Prostate gland (tissue), 2 donors: ENCODE measurements around the gene LAMA3.

Experiments used
- POLR2A ChIP-seq: fragments of 450-650 bp; IDR thresholded peaks from one replicate; pipeline ENCODE4 v1.6.1; 2016; ENCODE audit warnings: antibody characterized with exemption, mild to moderate bottlenecking
- TF ChIP-seq, protein P1 (sequence below), 4 experiments: fragments of 200-600 bp in 2 of 4; fragments of 450-650 bp in 2 of 4; sonication (generic) in 2 of 4; IDR thresholded peaks; 1 replicate in 3 of 4; 2 replicates in 1 of 4; pipeline ENCODE4 v1.5.1; 2016 to 2019; ENCODE audit warnings: antibody characterized with exemption in 4 of 4, mild to moderate bottlenecking in 2 of 4, moderate library complexity in 2 of 4

DNA sequence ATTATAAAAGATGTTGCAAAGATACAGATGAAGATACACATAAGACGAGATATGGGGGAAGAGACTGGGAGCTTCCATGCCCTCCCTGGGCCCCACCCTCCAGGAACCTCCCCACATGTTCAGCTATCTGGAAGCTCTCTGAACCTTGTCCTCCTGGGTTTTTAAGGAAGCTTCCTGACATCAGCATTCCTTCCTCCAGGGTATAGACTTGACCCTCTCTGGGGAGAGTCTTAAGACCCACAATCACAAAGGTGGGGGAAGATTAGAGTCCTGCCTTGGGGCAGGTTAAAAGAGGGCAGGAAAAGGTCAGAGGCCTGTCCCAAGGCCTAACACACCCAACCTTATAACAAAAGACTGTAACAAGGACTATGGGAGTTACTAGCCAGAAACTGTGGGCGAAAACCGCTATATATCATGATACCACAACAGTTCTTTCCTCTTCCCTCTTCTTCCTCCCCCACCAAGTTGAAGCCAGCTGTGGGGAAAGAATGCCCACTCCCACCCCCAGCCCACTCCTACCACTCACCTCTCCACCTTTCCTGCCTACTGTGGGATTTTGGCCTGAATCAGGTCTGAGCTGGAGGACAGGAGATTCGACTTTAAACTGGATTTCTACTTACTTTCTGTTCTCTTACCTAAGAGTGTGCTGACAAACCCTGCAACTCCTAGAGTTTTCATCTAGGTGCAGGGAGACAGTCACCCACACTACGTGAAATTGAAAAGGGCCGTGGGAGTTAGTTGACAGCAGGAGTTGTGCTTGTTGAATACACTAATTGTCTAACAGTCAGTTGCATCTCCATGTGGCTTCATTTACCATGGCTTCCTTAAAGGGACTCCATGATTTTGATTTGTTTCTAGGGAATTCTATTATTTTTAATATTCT is 105.0 kb downstream of the LAMA3 start:
- TF ChIP-seq, protein P1, sequence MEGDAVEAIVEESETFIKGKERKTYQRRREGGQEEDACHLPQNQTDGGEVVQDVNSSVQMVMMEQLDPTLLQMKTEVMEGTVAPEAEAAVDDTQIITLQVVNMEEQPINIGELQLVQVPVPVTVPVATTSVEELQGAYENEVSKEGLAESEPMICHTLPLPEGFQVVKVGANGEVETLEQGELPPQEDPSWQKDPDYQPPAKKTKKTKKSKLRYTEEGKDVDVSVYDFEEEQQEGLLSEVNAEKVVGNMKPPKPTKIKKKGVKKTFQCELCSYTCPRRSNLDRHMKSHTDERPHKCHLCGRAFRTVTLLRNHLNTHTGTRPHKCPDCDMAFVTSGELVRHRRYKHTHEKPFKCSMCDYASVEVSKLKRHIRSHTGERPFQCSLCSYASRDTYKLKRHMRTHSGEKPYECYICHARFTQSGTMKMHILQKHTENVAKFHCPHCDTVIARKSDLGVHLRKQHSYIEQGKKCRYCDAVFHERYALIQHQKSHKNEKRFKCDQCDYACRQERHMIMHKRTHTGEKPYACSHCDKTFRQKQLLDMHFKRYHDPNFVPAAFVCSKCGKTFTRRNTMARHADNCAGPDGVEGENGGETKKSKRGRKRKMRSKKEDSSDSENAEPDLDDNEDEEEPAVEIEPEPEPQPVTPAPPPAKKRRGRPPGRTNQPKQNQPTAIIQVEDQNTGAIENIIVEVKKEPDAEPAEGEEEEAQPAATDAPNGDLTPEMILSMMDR (IDR thresholded peaks at IDR 0.05) = no peak
- TF ChIP-seq POLR2A = no peak
